BE2C (cell line): ENCODE results near the gene EEF1AKMT2.
A peak's percentile ranks its signal among the peaks of the same experiment; 100 is the strongest.
"Not testable (repeated sequence)": the region's sequence is repeated elsewhere in the genome, so short reads cannot be mapped to it uniquely, and the experiment has no call there.

Experiments used
- DNase-seq: peaks from one replicate; pipeline ENCODE4 v3.0.0-alpha.2; 2020
- H3K27me3 ChIP-seq: fragments of 250-450 bp; sonication (Bioruptor Pico); 2 replicates; pipeline ENCODE4 v1.5.1; 2020; ENCODE audit warnings: mild to moderate bottlenecking
- H3K36me3 ChIP-seq: fragments of 250-450 bp; sonication (Bioruptor Pico); 2 replicates; pipeline ENCODE4 v1.5.1; 2020; ENCODE audit warnings: mild to moderate bottlenecking
- H3K4me1 ChIP-seq: fragments of 250-450 bp; sonication (Bioruptor Pico); 2 replicates; pipeline ENCODE4 v1.5.1; 2020
- H3K4me3 ChIP-seq: 2 replicates; pipeline ENCODE4 v1.5.1; 2011; ENCODE audit warnings: low read depth, low read length
- H3K9me3 ChIP-seq: fragments of 250-450 bp; sonication (Bioruptor Pico); 2 replicates; pipeline ENCODE4 v1.5.1; 2020
- TF ChIP-seq, protein P1 (sequence below): IDR thresholded peaks from 2 replicates; pipeline ENCODE4 v1.5.1; 2012; ENCODE audit warnings: mild to moderate bottlenecking, low read depth, low read length

EEF1AKMT2 gene

DNA sequence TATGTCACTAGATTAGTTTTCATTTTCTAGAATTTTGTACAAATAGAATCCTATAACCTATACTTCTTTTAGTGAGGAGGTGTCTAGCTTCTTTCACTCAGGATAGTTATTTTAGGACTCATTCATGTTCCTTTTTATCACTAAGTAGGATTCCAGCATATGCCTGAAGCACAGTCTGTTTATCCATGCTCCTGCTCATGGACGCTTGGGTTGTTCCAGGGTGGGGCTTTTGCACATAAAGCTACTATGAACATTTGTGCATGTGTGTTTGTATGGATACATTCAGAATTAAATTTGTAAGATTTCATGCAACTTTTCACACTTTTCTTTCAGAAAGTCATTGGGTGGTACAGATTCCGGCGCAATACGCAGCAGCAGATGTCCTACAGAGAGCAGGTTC lies 34.6 kb upstream of the EEF1AKMT2 start:
- Histone ChIP-seq H3K4me3 (no peak overlapping the region), H3K27me3 (no peaks in the 10 kb centered on the region), H3K36me3 (peaks cover 25% of the 10 kb centered on the region), H3K9me3 (no peaks in the 10 kb centered on the region), H3K4me1 (no peaks in the 10 kb centered on the region)
- DNase-seq = no peak
- TF ChIP-seq, protein P1, sequence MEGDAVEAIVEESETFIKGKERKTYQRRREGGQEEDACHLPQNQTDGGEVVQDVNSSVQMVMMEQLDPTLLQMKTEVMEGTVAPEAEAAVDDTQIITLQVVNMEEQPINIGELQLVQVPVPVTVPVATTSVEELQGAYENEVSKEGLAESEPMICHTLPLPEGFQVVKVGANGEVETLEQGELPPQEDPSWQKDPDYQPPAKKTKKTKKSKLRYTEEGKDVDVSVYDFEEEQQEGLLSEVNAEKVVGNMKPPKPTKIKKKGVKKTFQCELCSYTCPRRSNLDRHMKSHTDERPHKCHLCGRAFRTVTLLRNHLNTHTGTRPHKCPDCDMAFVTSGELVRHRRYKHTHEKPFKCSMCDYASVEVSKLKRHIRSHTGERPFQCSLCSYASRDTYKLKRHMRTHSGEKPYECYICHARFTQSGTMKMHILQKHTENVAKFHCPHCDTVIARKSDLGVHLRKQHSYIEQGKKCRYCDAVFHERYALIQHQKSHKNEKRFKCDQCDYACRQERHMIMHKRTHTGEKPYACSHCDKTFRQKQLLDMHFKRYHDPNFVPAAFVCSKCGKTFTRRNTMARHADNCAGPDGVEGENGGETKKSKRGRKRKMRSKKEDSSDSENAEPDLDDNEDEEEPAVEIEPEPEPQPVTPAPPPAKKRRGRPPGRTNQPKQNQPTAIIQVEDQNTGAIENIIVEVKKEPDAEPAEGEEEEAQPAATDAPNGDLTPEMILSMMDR = no peak

DNA sequence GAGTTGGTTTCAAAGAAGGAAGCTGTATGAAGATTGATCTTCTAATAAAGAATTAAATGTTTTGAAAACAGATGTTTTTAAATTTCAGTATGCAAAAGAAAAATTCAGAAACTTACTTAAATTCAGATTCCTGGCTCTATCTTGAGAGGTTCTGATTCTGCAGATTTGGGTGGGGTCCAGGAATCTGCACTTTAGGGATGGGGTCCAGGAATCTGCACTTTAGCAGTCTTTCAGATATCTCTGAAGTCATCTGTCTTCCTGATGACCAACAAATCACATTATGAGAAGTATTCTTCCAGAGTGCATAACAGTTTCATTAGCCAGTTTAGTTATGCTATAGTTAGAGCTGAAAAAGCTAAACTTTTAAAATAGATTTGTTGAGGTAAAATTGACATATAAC lies 34.0 kb upstream of the EEF1AKMT2 start:
- TF ChIP-seq, protein P1 = no peak

DNA sequence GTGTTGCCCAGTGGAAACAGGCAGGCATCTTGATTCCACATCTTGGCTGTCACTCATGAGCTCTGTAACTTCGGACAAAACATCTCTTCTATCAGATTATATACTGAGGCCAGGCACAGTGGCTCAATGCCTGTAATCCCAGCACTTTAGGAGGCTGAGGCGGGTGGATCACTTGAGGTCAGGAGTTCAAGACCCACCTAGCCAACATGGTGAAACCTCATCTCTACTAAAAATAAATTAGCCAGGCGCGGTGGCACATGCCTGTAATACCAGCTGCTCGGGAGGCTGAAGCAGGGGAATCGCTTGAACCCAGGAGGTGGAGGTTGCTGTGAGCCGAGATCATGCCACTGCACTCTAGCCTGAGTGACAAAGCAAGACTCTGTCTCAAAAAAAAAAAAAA lies 33.2 kb upstream of the EEF1AKMT2 start:
- not testable (repeated sequence) for H3K9me3 ChIP-seq, H3K4me3 ChIP-seq, H3K4me1 ChIP-seq, H3K27me3 ChIP-seq, DNase-seq
- H3K36me3 ChIP-seq = peaks cover 21% of the 10 kb centered on the region

More for the DNA sequence above, 34.0 kb upstream of the EEF1AKMT2 start:
- no peak for DNase-seq
- Histone ChIP-seq H3K4me1 (no peaks in the 10 kb centered on the region), H3K36me3 (peaks cover 23% of the 10 kb centered on the region), H3K9me3 (no peaks in the 10 kb centered on the region), H3K4me3 (no peak overlapping the region), H3K27me3 (no peaks in the 10 kb centered on the region)

DNA sequence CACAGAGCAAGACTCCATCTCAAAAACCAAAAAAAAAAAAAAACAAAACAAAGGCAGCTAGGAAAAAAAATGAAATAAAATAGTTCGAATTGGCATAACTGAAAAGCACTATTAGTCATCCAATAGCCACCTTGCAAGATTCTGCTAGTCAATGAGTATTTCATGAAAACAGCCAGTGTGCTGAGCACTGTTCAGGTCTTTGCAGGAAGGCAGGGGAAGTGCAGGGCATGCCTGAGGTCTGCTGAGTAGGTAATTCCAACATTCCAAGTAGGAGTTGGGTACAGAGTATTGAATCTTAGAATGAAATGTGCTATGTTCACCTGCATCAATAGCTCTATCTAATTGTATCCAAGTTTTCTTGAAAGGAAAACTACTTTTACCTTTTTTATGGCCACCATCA lies 32.8 kb upstream of the EEF1AKMT2 start:
- H3K4me3 ChIP-seq = no peak overlapping the region
- no peak for DNase-seq
- H3K36me3 ChIP-seq = peaks cover 17% of the 10 kb centered on the region
- H3K4me1 ChIP-seq = no peaks in the 10 kb centered on the region
- TF ChIP-seq, protein P1 = no peak
- no peaks in the 10 kb centered on the region for H3K27me3 ChIP-seq
- no peaks in the 10 kb centered on the region for H3K9me3 ChIP-seq

DNA sequence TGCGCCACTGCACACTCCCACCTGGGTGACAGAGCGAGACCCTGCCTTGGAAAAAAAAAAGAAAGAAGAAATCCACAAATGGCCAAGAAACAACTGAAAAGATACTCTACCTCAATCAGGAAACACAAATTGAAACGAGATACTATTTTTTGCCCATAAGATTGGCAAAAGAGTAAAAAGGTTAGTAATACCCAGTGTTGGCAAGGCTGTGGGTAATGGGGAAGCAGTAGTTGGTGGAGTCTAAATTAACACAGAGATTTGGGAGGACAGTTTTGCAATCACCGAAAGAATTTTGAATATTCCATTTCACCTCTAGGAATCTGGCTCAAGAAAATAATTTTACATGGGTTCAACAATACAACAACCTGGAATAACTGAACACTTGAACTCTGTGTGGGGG lies 29.8 kb upstream of the EEF1AKMT2 start:
- Histone ChIP-seq H3K9me3 (no peaks in the 10 kb centered on the region), H3K36me3 (peaks cover under 1% of the 10 kb centered on the region), H3K4me1 (no peaks in the 10 kb centered on the region), H3K4me3 (no peak overlapping the region), H3K27me3 (no peaks in the 10 kb centered on the region)
- TF ChIP-seq, protein P1 = no peak
- no peak for DNase-seq

DNA sequence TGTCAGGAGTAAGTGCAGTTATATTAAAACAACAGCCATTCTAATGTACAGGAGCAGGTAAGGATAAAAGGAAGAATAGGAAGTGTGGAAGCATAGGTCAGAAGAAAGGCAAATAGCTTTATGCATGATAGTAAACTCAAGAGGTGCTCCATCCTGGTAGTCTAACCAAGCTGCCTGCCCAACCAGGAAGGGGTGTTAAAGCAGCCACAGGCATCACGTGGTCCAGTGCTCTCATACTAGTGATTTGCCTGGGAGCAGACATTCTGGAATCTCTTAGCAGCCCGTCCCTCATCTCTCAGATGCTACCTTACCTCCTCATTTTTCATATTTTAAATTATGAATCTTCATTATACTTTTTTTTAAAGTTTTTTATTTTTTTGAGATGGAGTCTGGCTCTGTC lies 28.4 kb upstream of the EEF1AKMT2 start:
- H3K27me3 ChIP-seq = no peaks in the 10 kb centered on the region
- no peaks in the 10 kb centered on the region for H3K4me1 ChIP-seq
- no peaks in the 10 kb centered on the region for H3K36me3 ChIP-seq
- no peak for DNase-seq
- no peak overlapping the region for H3K4me3 ChIP-seq
- H3K9me3 ChIP-seq = no peaks in the 10 kb centered on the region
- TF ChIP-seq, protein P1 = no peak

DNA sequence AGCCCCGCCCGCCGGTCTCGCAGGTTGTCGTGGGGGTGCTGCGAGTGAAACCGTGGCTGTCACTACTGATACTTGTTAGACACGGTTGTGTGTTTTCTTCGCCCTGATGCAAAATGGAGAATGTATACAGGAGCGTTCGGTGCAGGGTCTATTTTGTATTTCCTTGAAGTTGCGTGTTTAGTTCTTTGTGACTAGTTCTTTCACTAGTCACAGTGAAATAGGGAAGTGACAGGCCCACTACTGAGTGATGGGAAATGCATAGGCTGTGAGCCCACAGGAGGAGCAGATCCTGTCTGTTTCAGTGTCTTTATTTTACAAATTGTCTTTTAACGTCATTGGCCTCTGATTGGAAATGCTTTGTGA lies 10.6 kb upstream of the EEF1AKMT2 start:
- H3K9me3 ChIP-seq = no peaks in the 10 kb centered on the region
- DNase-seq = no peak
- peak overlapping the region; percentile 93 for H3K4me3 ChIP-seq
- TF ChIP-seq, protein P1 = no peak
- no peaks in the 10 kb centered on the region for H3K36me3 ChIP-seq
- H3K27me3 ChIP-seq = no peaks in the 10 kb centered on the region
- H3K4me1 ChIP-seq = no peaks in the 10 kb centered on the region
